CD14-positive monocyte (primary cell): Measurements from ENCODE around the gene KIFC3. TPM values are rescaled to one million over a fixed set of nuclear protein-coding genes. Genes with fewer than 3 reads are reported as not detected.

Source experiments
- DNase-seq, 3 donors: peaks; one replicate each; pipeline ENCODE4 v3.0.0-alpha.2; 2011 to 2022
- H2AFZ ChIP-seq: 2 replicates; pipeline ENCODE4 v1.6.0; 2012; ENCODE audit warnings: mild to moderate bottlenecking, low read depth, low read length, inconsistent platforms; ENCODE audit not compliant: insufficient read depth, poor library complexity, severe bottlenecking
- H3K27ac ChIP-seq, 2 donors: 1 replicate in 1 of 2; 2 replicates in 1 of 2; pipeline ENCODE4 v1.5.1; 2012 to 2013; ENCODE audit warnings: low read length in 2 of 2, control low read depth in 1 of 2, inconsistent platforms in 1 of 2, low read depth in 1 of 2, mild to moderate bottlenecking in 1 of 2
- H3K27me3 ChIP-seq, 2 donors: one replicate each; pipeline versions ENCODE4 v1.6.0 to v1.6.1; 2011 to 2013; ENCODE audit warnings: low read length in 2 of 2; ENCODE audit not compliant: control insufficient read depth in 2 of 2, insufficient read depth in 2 of 2
- H3K36me3 ChIP-seq, 2 donors: replicated peaks in 1 of 2; 1 replicate in 1 of 2; 2 replicates in 1 of 2; pipeline versions ENCODE4 v1.5.1 to v1.6.1; 2012 to 2013; ENCODE audit warnings: low read length in 2 of 2, control low read depth in 1 of 2, inconsistent platforms in 1 of 2, mild to moderate bottlenecking in 1 of 2; ENCODE audit not compliant: insufficient read depth in 2 of 2, control insufficient read depth in 1 of 2
- H3K4me1 ChIP-seq, 2 donors: 1 replicate in 1 of 2; 2 replicates in 1 of 2; pipeline versions ENCODE4 v1.5.1 to v1.6.1; 2012 to 2013; ENCODE audit warnings: low read length in 2 of 2, control low read depth in 1 of 2, inconsistent platforms in 1 of 2, mild to moderate bottlenecking in 1 of 2, moderate library complexity in 1 of 2; ENCODE audit not compliant: insufficient read depth in 2 of 2, control insufficient read depth in 1 of 2
- H3K4me2 ChIP-seq: replicated peaks from 2 replicates; pipeline ENCODE3; 2012; ENCODE audit warnings: low read length, moderate library complexity, mild to moderate bottlenecking; ENCODE audit not compliant: poor library complexity, severe bottlenecking; ENCODE audit errors: extremely low read depth
- H3K4me3 ChIP-seq, 3 experiments: fragments of 200-600 bp in 1 of 3; sonication (generic) in 1 of 3; replicated peaks in 1 of 3; 1 replicate in 2 of 3; 2 replicates in 1 of 3; pipeline ENCODE4 v1.5.1; 2011 to 2013; ENCODE audit warnings: low read length in 3 of 3, mild to moderate bottlenecking in 3 of 3, control low read depth in 2 of 3, low read depth in 2 of 3, inconsistent platforms in 1 of 3, moderate library complexity in 1 of 3
- H3K79me2 ChIP-seq: 2 replicates; pipeline ENCODE4 v1.6.0; 2012; ENCODE audit warnings: mild to moderate bottlenecking, control low read depth, inconsistent platforms, low read length, moderate library complexity; ENCODE audit not compliant: insufficient read depth
- H3K9ac ChIP-seq: 2 replicates; pipeline ENCODE4 v1.6.0; 2017; ENCODE audit warnings: low read length, mild to moderate bottlenecking; ENCODE audit not compliant: insufficient read depth, poor library complexity, severe bottlenecking
- H3K9me3 ChIP-seq, 2 donors: replicated peaks in 1 of 2; 1 replicate in 1 of 2; 2 replicates in 1 of 2; pipeline versions ENCODE4 v1.5.1 to v1.6.1; 2012 to 2013; ENCODE audit warnings: low read length in 2 of 2, control low read depth in 1 of 2; ENCODE audit not compliant: control insufficient read depth in 1 of 2, insufficient read depth in 1 of 2
- H4K20me1 ChIP-seq: 2 replicates; pipeline ENCODE4 v1.6.0; 2012; ENCODE audit warnings: mild to moderate bottlenecking, low read length, control low read depth, moderate library complexity; ENCODE audit not compliant: insufficient read depth
- H3K27ac Mint-ChIP-seq, 7 donors: one replicate each; pipeline ENCODE4 v1.8.0; 2020; ENCODE audit warnings: mild to moderate bottlenecking in 7 of 7, mixed read lengths in 7 of 7, moderate library complexity in 6 of 7, inconsistent platforms in 2 of 7
- H3K27me3 Mint-ChIP-seq, 3 donors: one replicate each; pipeline ENCODE4 v1.8.0; 2021 to 2022; ENCODE audit warnings: low read depth in 3 of 3, mild to moderate bottlenecking in 3 of 3, mixed read lengths in 3 of 3, moderate library complexity in 3 of 3, inconsistent platforms in 1 of 3
- H3K36me3 Mint-ChIP-seq, 2 donors: one replicate each; pipeline ENCODE4 v1.8.0; 2020; ENCODE audit warnings: mixed read lengths in 2 of 2, inconsistent platforms in 1 of 2, mild to moderate bottlenecking in 1 of 2
- H3K4me1 Mint-ChIP-seq: one replicate; pipeline ENCODE4 v1.8.0; 2020; ENCODE audit warnings: mild to moderate bottlenecking, mixed read lengths
- H3K4me3 Mint-ChIP-seq, 2 donors: one replicate each; pipeline ENCODE4 v1.8.0; 2020; ENCODE audit warnings: mild to moderate bottlenecking in 2 of 2, mixed read lengths in 2 of 2, moderate library complexity in 1 of 2
- H3K9me3 Mint-ChIP-seq, 7 donors: one replicate each; pipeline ENCODE4 v1.8.0; 2020 to 2022; ENCODE audit warnings: mixed read lengths in 7 of 7, mild to moderate bottlenecking in 6 of 7, moderate library complexity in 6 of 7, inconsistent platforms in 2 of 7
- CTCF ChIP-seq: fragments of 200-600 bp; IDR thresholded peaks from one replicate; pipeline ENCODE4 v1.8.0; 2022; ENCODE audit warnings: antibody characterized with exemption, mild to moderate bottlenecking
- WGBS: methylation state at CpG from one replicate; pipeline ENCODE4 v1.1.5; 2013; ENCODE audit warnings: missing lambda C conversion rate; ENCODE audit not compliant: insufficient coverage; 5-methylcytosine and 5-hydroxymethylcytosine counted together
- intact Hi-C, 2 donors: fragments of 100-400 bp; cut with micrococcal nuclease; formaldehyde crosslinking; loops; one replicate each; pipeline versions ENCODE4 v1.15.0 to v1.15.1; 2023
- polyA plus RNA-seq, 3 donors: library from polyadenylated mRNA; depleted of rRNA in 1 of 3; unstranded in 2 of 3; stranded (reverse) in 1 of 3; fragments of 300-500 nt in 2 of 3; fragments of >200 nt in 1 of 3; fragmentation: Illumina TruSeq in 2 of 3; gene quantifications; 1 replicate in 2 of 3; 2 replicates in 1 of 3; pipeline ENCODE4 v1.2.3, GENCODE V29; 2012 to 2021

The KIFC3 gene
- polyA plus RNA-seq, 3 donors, result 0.24 to 1.7 TPM; not detected in 1

GRCh38 chr16:57823836-57824235 lies 21.5 kb upstream of the KIFC3 start:
- WGBS, result 94% methylated on average over 2 of the region's 5 CpGs
- Histone ChIP-seq H3K4me1 (no peaks in the 10 kb centered on the region), H3K9me3 (no peaks in the 10 kb centered on the region), H3K9ac (no peak overlapping the region), H3K27ac (no peak overlapping the region), H3K36me3 (no peaks in the 10 kb centered on the region), H3K4me3 (no peak overlapping the region), H4K20me1 (no peaks in the 10 kb centered on the region), H3K4me2 (no peak overlapping the region), H2AFZ (no peak overlapping the region), H3K79me2 (no peaks in the 10 kb centered on the region), H3K27me3 (no peaks in the 10 kb centered on the region)
- no peak overlapping the region for H3K27ac Mint-ChIP-seq
- TF ChIP-seq CTCF, result no peak
- no peaks in the 10 kb centered on the region for H3K9me3 Mint-ChIP-seq
- H3K36me3 Mint-ChIP-seq, result no peaks in the 10 kb centered on the region
- DNase-seq, result no peak
- intact Hi-C loops, result no loop called here
- peaks cover 2 to 5% (median 3%) of the 10 kb centered on the region in 3 donors for H3K27me3 Mint-ChIP-seq
- no peak overlapping the region for H3K4me3 Mint-ChIP-seq
- peaks cover 4% of the 10 kb centered on the region for H3K4me1 Mint-ChIP-seq

- Mint-ChIP-seq H3K4me1 (peaks cover 4% of the 10 kb centered on the region), H3K4me3 (no peak overlapping the region), H3K9me3 (no peaks in the 10 kb centered on the region), H3K36me3 (no peaks in the 10 kb centered on the region), H3K27me3 (peaks cover 3 to 6% (median 6%) of the 10 kb centered on the region in 3 donors), H3K27ac (no peak overlapping the region)
- no peak for DNase-seq
- no peak for TF ChIP-seq CTCF
- Histone ChIP-seq H3K27ac (no peak overlapping the region), H3K9me3 (no peaks in the 10 kb centered on the region), H3K4me3 (no peak overlapping the region), H3K4me1 (no peaks in the 10 kb centered on the region), H3K9ac (no peak overlapping the region), H2AFZ (no peak overlapping the region), H3K36me3 (no peaks in the 10 kb centered on the region), H3K27me3 (no peaks in the 10 kb centered on the region), H3K79me2 (no peaks in the 10 kb centered on the region), H3K4me2 (no peak overlapping the region), H4K20me1 (no peaks in the 10 kb centered on the region)
- intact Hi-C loops, result no loop called here
- no CpG with 5 or more reads among the region's 2 CpGs for WGBS
Observed at GRCh38 chr16:57822856-57823255, 20.6 kb upstream of the KIFC3 start.
